Medulla oblongata (tissue), 1 donor: ENCODE data around the gene L3HYPDH.
"Not testable (repeated sequence)": the region's sequence is repeated elsewhere in the genome, so short reads cannot be mapped to it uniquely, and the experiment has no call there.

ENCODE experiments used
- DNase-seq: peaks from one replicate; pipeline ENCODE4 v3.0.0-alpha.2; 2015; ENCODE audit errors: extremely low spot score

L3HYPDH gene

GRCh38 chr14:59478540-59478939 is 5.7 kb downstream of the L3HYPDH start:
- no peak for DNase-seq

GRCh38 chr14:59475709-59476108 is 8.5 kb downstream of the L3HYPDH start:
- no peak for DNase-seq

- no peak for DNase-seq
These were observed 10.0 kb downstream of the L3HYPDH start for GRCh38 chr14:59474172-59474571.

- no peak for DNase-seq
These were observed 18.7 kb downstream of the L3HYPDH start, which contains the start of gene GPR135 for GRCh38 chr14:59465316-59466135. GPR135 (minus strand) TSS chr14:59465380; CDS start chr14:59465226, 154 bp downstream.

GRCh38 chr14:59464486-59465315 is 19.5 kb downstream of the L3HYPDH start:
- peak; percentile 42 for DNase-seq

- DNase-seq: no peak
These were observed 20.3 kb downstream of the L3HYPDH start for GRCh38 chr14:59463787-59464485.

GRCh38 chr14:59461891-59462290 is 22.3 kb downstream of the L3HYPDH start:
- DNase-seq: no peak

GRCh38 chr14:59460378-59460777 is 23.8 kb downstream of the L3HYPDH start:
- no peak for DNase-seq

GRCh38 chr14:59458486-59458885 is 25.7 kb downstream of the L3HYPDH start:
- DNase-seq: no peak

- no peak for DNase-seq
These were observed 28.8 kb downstream of the L3HYPDH start for GRCh38 chr14:59455411-59455810.

- DNase-seq: peak; percentile 19
These were observed 30.1 kb downstream of the L3HYPDH start for GRCh38 chr14:59454139-59454538.

- no peak for DNase-seq
These were observed 32.4 kb downstream of the L3HYPDH start for GRCh38 chr14:59451849-59452248.

GRCh38 chr14:59450716-59451115 is 33.5 kb downstream of the L3HYPDH start:
- no peak for DNase-seq

GRCh38 chr14:59448673-59449072 is 35.5 kb downstream of the L3HYPDH start:
- not testable (repeated sequence) for DNase-seq

GRCh38 chr14:59439256-59439965 is 44.8 kb downstream of the L3HYPDH start:
- DNase-seq: no peak

GRCh38 chr14:59438195-59438647 is 46.0 kb downstream of the L3HYPDH start:
- no peak for DNase-seq

- DNase-seq: no peak
These were observed 48.2 kb downstream of the L3HYPDH start for GRCh38 chr14:59435987-59436386.

GRCh38 chr14:59435101-59435500 is 49.1 kb downstream of the L3HYPDH start:
- DNase-seq: peak; percentile 50

- DNase-seq: no peak
These were observed 54.4 kb downstream of the L3HYPDH start for GRCh38 chr14:59429790-59430189.

GRCh38 chr14:59428581-59429012 is 55.6 kb downstream of the L3HYPDH start:
- DNase-seq: no peak
